Right lobe of liver (tissue), 4 donors: ENCODE measurements around the gene B4GALNT3.

Experiments used
- CTCF ChIP-seq, 4 donors: fragments of 200-600 bp in 3 of 4; fragments of 450-650 bp in 1 of 4; IDR thresholded peaks; one replicate each; pipeline versions ENCODE4 v1.5.1 to v1.8.0; 2016 to 2022; ENCODE audit warnings: antibody characterized with exemption in 4 of 4, mild to moderate bottlenecking in 2 of 4
- POLR2A ChIP-seq: fragments of 450-650 bp; IDR thresholded peaks from one replicate; pipeline ENCODE4 v1.6.1; 2017; ENCODE audit warnings: antibody characterized with exemption, mild to moderate bottlenecking
- donor health status: DM: no; HTN: no; CAD: no.
- donor health status: DM: no; HTN: no; CAD: no.
- donor health status: DM: no; HTN: yes; CAD: no.

- no peak for TF ChIP-seq CTCF (IDR thresholded peaks at IDR 0.05)
- TF ChIP-seq POLR2A = no peak
Observed at GRCh38 chr12:575129-575502, 115.4 kb downstream of the B4GALNT3 start.
